ENCODE measurements around the gene NR3C1.

NR3C1 gene

DNA sequence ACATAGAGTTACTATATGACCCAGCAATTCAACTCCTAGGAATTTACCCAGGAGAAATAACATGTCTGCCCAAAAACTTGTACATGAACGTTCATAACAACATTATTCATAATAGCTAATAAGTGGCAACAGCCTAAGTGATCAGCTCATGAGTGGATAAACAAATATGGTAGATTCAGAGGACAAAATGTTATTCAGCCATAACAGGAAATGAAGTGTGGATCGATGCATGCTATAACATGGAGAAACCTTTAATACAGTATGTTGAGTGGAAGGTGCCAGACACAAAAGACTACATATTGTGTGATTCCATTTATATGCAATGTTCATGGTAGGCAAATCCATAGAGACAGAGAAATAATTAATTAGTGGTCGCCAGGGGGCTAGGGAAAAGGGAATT, 22.3 kb upstream of the NR3C1 start:
- DNase-seq: no peak

- DNase-seq: no peak
These were observed 14.8 kb upstream of the NR3C1 start for GRCh38 chr5:143418140-143418866.

DNA sequence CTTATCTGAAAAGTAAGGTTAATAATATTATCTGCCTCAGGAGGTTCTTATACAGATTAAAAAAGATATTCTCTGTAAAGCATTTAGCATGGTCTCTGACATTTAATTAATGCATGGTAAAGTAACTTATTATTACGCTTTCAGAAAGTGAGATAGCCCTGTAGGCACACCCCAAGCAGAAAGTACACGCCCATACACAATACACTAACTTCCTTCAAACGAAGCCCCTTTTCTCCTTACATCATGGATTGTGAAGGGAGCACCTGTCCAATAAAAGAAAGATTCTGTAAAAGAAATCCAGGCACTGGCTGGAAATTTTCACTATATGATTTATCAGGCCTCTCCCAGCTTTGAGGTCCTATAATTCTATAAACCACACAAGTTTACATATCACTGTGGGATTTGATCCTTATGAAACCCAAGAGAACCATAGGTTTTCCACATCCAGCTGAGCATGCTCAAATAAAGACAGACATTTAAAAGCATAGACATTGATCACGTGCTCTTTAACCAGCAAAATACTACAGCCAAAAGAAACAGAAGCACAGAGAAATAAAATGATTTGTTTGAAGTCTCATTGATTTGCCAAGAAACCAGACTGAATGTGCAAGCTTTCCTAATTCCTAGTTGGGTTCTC, 14.1 kb upstream of the NR3C1 start:
- DNase-seq: no peak

DNA sequence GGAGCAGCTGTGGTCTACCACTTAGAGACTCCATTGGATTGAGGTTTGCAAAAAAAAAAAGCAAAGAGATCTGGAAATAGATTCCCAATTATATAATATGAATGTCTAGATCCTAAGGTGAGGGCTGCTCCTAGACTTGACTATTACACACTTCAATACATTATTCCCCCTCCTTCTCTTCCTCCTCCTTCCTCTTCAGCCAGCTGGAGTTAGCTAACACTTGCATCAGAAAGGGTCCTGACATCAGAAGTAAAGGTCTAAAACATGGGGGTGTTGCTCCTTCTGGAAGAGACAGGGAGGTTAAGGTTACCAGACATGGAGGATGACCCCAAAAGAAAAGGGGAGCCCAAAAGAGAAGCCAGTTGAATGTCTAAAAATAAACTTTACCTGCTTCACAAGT, 12.9 kb upstream of the NR3C1 start:
- DNase-seq: no peak

- no peak for DNase-seq
These were observed 10.6 kb upstream of the NR3C1 start for GRCh38 chr5:143413958-143414669.

DNA sequence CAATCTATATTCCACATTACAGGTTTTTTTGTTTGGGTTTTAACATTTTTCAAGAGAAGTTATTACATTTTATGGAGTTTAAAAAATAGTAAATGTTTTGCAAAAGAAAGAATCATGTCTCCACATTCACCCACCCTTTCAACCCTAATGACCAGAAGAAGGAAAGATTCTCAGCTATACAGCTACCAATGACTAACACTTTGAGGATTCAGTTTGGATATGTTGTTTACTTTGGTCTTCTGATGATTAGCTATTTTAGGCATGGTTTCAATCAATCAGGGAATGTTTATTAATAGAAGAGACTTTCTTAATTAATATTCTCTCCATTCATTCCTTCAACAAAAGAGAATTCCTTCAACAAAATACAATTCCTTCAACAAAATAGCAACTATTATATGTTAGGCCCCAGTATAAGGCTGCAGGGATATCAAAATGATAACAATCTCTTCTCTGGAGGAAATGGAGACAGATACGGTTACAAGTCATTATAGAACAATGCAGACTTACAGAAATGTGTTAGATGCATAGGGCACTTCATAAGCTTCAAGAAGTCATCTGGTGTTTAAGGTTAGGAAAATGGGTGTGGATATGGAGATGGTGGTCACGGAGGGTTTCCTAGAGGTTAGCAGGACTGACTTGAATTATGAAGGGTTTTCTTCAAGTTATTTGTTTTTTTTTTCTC, 9.3 kb upstream of the NR3C1 start:
- no peak for DNase-seq

GRCh38 chr5:143409926-143410325, 6.4 kb upstream of the NR3C1 start:
- DNase-seq: peak in 1 of 2 donors; percentile 33

- DNase-seq: no peak
These were observed 2.9 kb upstream of the NR3C1 start for GRCh38 chr5:143406408-143406807.

DNA sequence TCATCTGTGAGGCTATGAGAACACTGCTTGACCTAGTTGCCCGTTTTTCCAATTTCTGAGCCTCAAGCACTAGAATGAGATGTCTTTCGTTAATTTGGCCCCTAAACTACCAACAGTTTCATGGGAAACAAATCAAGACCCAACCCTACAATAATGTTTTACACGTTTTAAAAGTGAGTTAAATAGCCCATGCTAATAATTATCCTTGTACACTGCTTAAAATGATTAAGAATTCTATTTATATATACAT, 2.3 kb upstream of the NR3C1 start:
- DNase-seq: no peak

- DNase-seq: peak; percentile 91 to 92
These were observed 1.8 kb upstream of the NR3C1 start for GRCh38 chr5:143405063-143405848.

DNA sequence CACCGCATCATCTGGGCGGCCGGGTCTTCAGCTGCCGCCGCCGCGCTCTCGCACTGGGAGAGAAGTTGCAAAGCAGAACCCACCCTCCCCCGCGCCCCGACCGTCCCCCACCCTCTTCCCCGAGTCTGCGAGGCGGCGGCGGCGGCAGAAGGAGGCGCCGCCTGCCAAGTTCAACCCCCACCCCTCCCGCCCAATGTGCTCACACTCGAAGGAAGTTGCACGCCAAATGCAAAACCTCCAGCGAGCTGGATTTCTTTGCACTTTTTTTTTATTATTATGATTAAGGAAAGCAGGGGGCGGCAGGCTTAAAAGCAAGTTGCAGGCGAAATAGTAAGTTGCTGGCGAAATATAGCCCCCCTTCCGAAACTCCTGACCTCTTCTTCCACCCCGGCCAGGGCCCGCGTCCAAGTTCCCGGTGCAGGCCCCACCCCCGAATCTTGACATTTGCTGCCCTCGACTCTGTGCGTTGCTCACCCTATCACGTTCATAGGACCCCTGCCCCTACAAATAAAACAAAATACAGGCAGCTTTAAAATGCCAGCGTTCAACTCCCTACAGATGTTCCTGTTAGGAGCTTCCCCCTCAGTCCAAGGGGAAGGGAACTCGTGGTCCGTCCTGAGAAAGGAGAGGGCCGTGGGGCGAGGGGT, 1.1 kb upstream of the NR3C1 start:
- peak; percentile 75 to 81 for DNase-seq

- no peak for DNase-seq
These were observed 223 bp downstream of the NR3C1 start for GRCh38 chr5:143403334-143403592.

GRCh38 chr5:143402553-143403333, 743 bp downstream of the NR3C1 start:
- peak; percentile 53 to 55 for DNase-seq

DNA sequence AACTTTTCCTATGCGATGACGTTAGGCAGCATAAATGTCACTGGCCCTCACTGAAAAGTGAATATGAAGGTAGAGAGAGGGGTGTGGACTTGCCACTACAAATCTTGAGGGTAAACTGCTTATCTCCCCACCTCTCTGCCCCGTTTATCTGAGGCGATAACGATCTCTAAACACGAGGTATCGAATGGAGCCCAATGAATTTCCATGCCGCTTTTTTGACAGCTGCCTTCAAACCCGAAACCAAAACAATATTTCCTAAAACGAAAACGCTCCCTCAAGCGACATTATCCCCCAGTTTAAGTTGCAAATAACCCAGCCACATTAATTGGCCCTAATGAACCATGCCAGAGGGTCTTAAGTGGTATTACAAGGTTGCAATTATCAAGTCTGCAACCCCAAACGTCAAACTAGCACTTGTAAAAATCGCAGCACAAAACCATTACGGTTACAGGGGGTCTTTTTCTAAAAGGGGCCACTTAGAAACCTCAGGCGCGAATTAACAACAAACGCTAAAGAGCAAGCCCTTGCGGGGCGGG, 1.4 kb downstream of the NR3C1 start:
- peak in 1 of 2 donors; percentile 59 for DNase-seq

DNA sequence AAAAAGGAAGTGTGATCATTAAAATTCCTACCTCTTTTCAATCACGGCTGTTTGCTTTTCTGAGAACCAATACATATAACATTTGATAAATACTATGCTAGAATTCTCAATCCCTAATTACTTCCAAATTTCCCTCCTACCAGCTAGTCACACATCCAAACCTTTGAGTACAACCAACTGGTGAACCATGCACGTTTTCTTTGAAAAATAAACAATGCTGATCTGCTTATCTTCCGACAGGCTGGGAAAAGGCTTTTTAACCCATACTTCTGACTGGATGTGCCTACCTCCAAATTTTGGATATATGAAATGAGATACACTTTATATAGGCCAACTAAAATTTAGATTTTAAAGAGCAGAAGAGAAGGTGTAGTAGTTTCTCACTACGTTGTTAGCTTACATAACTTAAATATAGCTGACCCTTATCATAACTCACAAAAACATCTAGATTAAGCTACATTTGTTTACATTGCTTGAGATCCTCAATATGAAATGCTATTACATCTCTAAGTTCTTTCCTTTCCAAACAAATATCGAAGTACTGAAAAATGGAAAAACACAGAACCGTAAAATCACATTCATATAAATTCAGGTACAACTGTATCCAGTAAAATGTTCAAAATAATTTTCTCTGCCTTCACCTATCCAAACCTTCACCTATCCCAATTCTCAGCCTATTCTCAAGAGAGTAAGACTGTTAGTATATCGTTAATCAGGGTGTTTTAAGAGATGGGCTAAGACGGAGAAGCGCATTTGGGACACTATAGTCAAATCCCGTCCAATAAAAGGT, 2.1 kb downstream of the NR3C1 start:
- no peak for DNase-seq

DNA sequence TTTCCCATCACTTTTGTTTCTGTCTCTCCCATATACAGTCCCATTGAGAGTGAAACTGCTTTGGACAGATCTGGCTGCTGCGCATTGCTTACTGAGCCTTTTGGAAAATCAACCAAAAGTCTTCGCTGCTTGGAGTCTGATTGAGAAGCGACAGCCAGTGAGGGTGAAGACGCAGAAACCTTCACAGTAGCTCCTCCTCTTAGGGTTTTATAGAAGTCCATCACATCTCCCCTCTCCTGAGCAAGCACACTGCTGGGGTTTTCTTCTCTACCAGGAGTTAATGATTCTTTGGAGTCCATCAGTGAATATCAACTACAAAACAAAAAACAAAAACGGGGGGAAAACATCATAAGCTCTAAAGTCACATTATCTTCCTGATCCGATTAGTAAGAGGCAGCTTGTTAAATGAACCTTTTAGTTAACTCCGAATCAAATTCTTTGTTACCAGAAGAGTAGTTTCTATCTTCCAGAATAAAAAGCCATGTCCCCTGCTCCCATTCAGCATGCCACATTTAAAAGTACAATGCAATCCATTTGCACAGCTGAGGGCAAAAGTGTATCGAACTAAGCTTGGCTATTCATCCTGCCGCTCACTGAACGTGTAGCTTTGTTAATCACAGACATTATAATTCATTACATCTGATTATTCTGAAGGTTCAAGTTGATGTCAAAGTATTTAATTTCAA, 2.8 kb downstream of the NR3C1 start:
- DNase-seq: no peak

DNA sequence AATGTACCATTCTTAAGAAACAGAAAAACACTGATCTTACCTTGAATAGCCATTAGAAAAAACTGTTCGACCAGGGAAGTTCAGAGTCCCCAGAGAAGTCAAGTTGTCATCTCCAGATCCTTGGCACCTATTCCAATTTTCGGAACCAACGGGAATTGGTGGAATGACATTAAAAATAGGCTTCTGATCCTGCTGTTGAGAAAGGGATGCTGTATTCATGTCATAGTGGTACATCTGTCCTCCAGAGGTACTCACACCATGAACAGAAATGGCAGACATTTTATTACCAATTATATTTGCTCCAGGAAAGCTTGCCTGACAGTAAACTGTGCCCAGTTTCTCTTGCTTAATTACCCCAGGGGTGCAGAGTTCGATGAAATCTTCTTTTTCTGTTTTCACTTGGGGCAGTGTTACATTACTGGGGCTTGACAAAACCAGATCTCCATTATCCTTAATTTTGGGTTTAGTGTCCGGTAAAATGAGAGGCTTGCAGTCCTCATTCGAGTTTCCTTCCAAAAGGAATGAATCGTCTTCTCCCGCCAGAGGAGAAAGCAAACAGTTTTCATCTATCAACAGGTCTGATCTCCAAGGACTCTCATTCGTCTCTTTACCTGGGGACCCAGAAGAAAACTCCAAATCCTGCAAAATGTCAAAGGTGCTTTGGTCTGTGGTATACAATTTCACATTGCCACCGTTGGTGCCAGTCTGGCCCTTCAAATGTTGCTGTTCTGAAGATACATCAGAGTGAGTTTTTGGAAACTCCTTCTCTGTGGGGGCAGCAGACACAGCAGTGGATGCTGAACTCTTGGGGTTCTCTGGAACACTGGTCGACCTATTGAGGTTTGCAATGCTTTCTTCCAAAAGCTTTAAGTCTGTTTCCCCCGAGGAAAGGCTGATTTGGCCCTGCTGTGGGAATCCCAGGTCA, 3.6 kb downstream of the NR3C1 start:
- no peak for DNase-seq

DNA sequence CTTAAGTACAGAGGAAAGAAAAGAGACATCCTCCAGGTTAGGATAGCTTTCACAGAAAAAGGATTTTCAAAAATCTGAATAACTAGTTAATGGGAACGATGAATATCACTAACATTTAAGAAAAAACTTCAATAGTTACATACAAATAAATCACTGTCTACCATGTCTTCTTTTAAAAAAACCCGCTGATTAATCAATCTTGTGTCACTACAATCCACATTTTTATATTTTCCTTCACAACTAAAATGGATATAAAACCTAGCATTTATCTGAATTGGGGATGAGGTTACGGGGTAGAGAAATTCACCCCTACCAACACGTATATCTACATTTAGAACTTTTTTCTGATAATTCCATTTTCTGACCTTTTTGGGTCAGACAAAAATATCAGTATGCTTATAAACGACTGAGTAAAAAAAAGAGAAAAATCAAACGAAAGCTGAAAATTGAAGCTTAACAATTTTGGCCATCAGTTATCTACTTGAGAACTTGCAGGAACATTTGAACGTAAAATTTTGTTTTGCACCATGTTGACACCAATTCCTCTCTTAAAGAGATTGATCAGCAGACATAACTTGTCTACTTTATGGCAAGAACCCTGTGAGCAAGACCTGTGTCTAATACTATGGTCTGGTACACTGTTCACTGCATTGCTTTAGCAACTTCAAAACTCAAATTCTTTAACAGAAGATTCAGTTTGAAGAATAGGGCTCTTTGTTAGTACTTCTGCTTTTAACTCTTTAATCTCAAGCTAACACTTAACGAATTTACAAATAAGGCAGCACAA, 4.8 kb downstream of the NR3C1 start:
- no peak for DNase-seq
